ENCODE results near the gene CCSER1. TPM values are rescaled to one million over a fixed set of nuclear protein-coding genes. Genes with fewer than 3 reads are reported as not detected.
A peak's percentile ranks its signal among the peaks of the same experiment; 100 is the strongest.

The CCSER1 gene
- total RNA-seq, 1 donor from 2014 or later, result 8.4 TPM

- Histone ChIP-seq H3K4me3 (no peak overlapping the region), H3K36me3 (no peaks in the 10 kb centered on the region), H3K27ac (no peak overlapping the region), H3K4me1 (no peaks in the 10 kb centered on the region), H3K27me3 (ENCODE audit: low read depth) (no peaks in the 10 kb centered on the region), H3K9me3 (no peaks in the 10 kb centered on the region)
- no peak for TF ChIP-seq CTCF (IDR thresholded peaks at IDR 0.05)
- peak; percentile 51 to 57 for ATAC-seq
- DNase-seq, result no peak
- intact Hi-C loops (cut with DNase I), result no loop called here
Observed at GRCh38 chr4:90084277-90084966, 42.8 kb upstream of the CCSER1 start.

- Histone ChIP-seq H3K4me3 (no peak overlapping the region), H3K27me3 (ENCODE audit: low read depth) (no peaks in the 10 kb centered on the region), H3K4me1 (no peaks in the 10 kb centered on the region), H3K9me3 (no peaks in the 10 kb centered on the region), H3K27ac (no peak overlapping the region), H3K36me3 (no peaks in the 10 kb centered on the region)
- intact Hi-C loops (cut with DNase I), result no loop called here
- peak in 1 of 2 donors; percentile 11 for ATAC-seq
- no peak for DNase-seq
- no peak for TF ChIP-seq CTCF (IDR thresholded peaks at IDR 0.05)
Observed at GRCh38 chr4:90084967-90085295, 42.3 kb upstream of the CCSER1 start.

- Histone ChIP-seq H3K36me3 (no peaks in the 10 kb centered on the region), H3K9me3 (no peaks in the 10 kb centered on the region), H3K4me3 (no peak overlapping the region), H3K4me1 (no peaks in the 10 kb centered on the region), H3K27me3 (ENCODE audit: low read depth) (no peaks in the 10 kb centered on the region), H3K27ac (no peak overlapping the region)
- intact Hi-C loops (cut with DNase I), result no loop called here
- no peak for TF ChIP-seq CTCF (IDR thresholded peaks at IDR 0.05)
- no peak for ATAC-seq
- DNase-seq, result no peak
Observed at GRCh38 chr4:90093526-90093925, 33.7 kb upstream of the CCSER1 start.

GRCh38 chr4:90095000-90095399 is 32.2 kb upstream of the CCSER1 start:
- TF ChIP-seq CTCF (IDR thresholded peaks at IDR 0.05), result no peak
- no peak for DNase-seq
- Histone ChIP-seq H3K27me3 (ENCODE audit: low read depth) (no peaks in the 10 kb centered on the region), H3K9me3 (no peaks in the 10 kb centered on the region), H3K4me3 (no peak overlapping the region), H3K27ac (no peak overlapping the region), H3K36me3 (no peaks in the 10 kb centered on the region), H3K4me1 (no peaks in the 10 kb centered on the region)
- no peak for ATAC-seq
- intact Hi-C loops (cut with DNase I), result no loop called here

- ATAC-seq, result peak in 1 of 2 donors; percentile 61
- H3K27ac ChIP-seq, result no peak overlapping the region
- intact Hi-C loops (cut with DNase I), result no loop called here
Observed at GRCh38 chr4:90099812-90100211, 27.4 kb upstream of the CCSER1 start.

More at GRCh38 chr4:90099812-90100211, 27.4 kb upstream of the CCSER1 start:
- no peak overlapping the region for H3K4me3 ChIP-seq
- TF ChIP-seq CTCF (IDR thresholded peaks at IDR 0.05), result no peak
- no peaks in the 10 kb centered on the region for H3K4me1 ChIP-seq
- H3K9me3 ChIP-seq, result no peaks in the 10 kb centered on the region
- no peak for DNase-seq
- no peaks in the 10 kb centered on the region for H3K27me3 ChIP-seq (ENCODE audit: low read depth)
- H3K36me3 ChIP-seq, result no peaks in the 10 kb centered on the region
